ENCODE data around the gene CDC42EP5.

DNA sequence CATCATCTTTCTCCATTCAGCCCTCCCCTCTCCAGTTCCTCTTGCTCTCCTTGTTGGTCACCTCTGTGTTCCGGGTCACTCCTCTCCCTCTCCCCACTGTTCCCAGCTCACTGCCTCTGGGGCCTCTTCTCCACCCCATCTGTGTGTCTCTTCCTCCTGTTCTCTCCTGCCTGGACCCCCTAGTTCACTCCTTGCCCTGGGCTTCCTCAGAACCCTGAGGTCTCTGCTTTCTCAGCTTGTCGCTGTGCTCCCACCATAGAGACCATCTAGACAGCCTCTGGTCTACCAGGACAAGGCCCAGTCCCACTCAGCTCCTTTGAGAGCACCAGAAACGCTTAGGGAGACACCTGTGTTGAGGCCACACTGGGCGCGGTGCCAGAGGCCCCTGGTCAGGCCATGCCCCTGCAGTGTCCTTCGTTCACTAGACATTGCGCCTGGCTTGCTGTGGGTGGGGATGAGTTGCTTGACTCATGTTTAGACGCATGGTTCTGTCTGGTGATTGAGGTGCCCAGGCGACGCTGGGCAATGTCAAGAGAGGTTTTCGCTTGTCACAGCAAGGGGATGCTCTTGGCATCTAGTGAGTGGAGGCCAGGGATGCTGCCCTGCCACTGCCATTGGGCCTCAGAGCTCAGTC is 14.3 kb downstream of the CDC42EP5 start:
- TF ChIP-seq, protein P1, sequence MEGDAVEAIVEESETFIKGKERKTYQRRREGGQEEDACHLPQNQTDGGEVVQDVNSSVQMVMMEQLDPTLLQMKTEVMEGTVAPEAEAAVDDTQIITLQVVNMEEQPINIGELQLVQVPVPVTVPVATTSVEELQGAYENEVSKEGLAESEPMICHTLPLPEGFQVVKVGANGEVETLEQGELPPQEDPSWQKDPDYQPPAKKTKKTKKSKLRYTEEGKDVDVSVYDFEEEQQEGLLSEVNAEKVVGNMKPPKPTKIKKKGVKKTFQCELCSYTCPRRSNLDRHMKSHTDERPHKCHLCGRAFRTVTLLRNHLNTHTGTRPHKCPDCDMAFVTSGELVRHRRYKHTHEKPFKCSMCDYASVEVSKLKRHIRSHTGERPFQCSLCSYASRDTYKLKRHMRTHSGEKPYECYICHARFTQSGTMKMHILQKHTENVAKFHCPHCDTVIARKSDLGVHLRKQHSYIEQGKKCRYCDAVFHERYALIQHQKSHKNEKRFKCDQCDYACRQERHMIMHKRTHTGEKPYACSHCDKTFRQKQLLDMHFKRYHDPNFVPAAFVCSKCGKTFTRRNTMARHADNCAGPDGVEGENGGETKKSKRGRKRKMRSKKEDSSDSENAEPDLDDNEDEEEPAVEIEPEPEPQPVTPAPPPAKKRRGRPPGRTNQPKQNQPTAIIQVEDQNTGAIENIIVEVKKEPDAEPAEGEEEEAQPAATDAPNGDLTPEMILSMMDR (IDR thresholded peaks at IDR 0.05; ENCODE audit: low read depth, low read length, missing input control) = no peak
- TF ChIP-seq TAF1 (conservative IDR thresholded peaks at IDR 0.05) (no peak), GABPA (IDR thresholded peaks at IDR 0.05 in 1 of 2, conservative IDR thresholded peaks at IDR 0.05 in 1 of 2) (no peak), YY1 (IDR thresholded peaks at IDR 0.05) (no peak), SP1 (IDR thresholded peaks at IDR 0.05) (no peak), JUND (IDR thresholded peaks at IDR 0.05) (no peak), REST (IDR thresholded peaks at IDR 0.05) (no peak), RAD21 (IDR thresholded peaks at IDR 0.05) (no peak), RXRA (IDR thresholded peaks at IDR 0.05) (no peak), EGR1 (IDR thresholded peaks at IDR 0.05; ENCODE audit: low read depth in 2 of 2) (no peak), HNF4G (IDR thresholded peaks at IDR 0.05) (no peak)
- TF ChIP-seq, protein P2, sequence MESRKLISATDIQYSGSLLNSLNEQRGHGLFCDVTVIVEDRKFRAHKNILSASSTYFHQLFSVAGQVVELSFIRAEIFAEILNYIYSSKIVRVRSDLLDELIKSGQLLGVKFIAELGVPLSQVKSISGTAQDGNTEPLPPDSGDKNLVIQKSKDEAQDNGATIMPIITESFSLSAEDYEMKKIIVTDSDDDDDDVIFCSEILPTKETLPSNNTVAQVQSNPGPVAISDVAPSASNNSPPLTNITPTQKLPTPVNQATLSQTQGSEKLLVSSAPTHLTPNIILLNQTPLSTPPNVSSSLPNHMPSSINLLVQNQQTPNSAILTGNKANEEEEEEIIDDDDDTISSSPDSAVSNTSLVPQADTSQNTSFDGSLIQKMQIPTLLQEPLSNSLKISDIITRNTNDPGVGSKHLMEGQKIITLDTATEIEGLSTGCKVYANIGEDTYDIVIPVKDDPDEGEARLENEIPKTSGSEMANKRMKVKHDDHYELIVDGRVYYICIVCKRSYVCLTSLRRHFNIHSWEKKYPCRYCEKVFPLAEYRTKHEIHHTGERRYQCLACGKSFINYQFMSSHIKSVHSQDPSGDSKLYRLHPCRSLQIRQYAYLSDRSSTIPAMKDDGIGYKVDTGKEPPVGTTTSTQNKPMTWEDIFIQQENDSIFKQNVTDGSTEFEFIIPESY (IDR thresholded peaks at IDR 0.05) = no peak
- TF ChIP-seq, protein P3, sequence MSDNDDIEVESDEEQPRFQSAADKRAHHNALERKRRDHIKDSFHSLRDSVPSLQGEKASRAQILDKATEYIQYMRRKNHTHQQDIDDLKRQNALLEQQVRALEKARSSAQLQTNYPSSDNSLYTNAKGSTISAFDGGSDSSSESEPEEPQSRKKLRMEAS (IDR thresholded peaks at IDR 0.05) = no peak
